NCI-H1436 treated with DMSO at 0.1 percent for 48 hours (cell line): Measurements from ENCODE around the gene CA10.

Experiments
- DNase-seq: peaks from one replicate; lab custom pipeline; 2025; lab: John Stamatoyannopoulos, UW

CA10 gene

GRCh38 chr17:51765282-51766135 lies 393.0 kb downstream of the CA10 start:
- no peak for DNase-seq

- DNase-seq: peak; percentile 38
These were observed 394.0 kb downstream of the CA10 start for GRCh38 chr17:51764387-51764971.

DNA sequence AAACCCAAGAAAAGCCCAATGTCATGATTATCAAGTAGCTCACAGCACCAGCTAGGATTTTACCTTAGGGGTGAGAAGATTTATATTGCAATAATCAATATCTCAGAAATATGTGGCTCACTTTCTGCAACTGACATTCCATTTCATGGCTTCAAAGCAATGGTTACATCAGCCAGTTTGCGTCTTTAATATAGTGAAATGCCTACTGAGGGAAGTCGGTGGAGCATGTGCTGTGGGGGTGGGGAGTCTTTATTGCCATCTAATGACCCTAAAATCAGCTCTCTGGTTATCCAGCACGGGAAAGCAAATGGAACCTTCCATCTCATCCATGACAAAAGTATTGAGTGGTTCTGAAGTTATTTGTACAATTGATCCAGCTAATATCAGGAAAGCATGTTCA lies 395.5 kb downstream of the CA10 start:
- DNase-seq: no peak

DNA sequence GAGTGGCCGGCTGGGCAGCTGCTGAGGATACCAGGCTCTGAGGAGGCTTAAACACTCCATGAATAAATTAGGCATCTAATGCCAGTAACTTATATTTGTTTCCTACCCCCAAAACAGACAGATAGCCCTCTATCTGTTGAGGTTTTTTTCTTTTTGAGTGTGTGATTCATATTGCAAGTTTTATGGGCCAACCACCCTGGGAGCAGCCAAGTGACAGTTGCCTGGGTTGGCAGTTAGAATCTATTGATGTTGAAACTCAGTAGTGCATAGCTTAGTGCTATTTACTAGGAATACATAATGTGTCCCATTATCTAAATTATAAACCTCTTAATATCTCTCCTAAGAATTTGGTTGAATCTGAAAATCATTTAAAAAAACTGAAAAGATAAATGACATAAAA lies 397.4 kb downstream of the CA10 start:
- DNase-seq: no peak

DNA sequence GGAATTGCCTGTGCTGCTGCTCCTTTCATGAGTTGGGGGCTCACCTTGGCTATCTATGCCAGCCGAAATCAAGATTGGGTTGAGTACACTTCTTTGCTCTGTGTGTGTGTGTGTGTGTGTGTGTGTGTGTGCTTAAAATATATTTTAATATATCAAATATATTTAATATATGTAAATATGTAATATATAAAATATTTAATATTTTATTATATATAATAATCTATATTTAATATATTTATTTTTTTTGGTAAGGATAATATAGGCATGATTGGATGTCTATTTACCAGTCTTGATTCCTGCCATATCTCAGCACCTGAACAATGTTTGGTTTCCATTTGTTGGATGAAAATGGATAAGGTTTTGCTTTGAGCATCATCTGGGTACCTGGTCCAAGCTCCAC lies 399.3 kb downstream of the CA10 start:
- DNase-seq: no peak

GRCh38 chr17:51751072-51751471 lies 407.4 kb downstream of the CA10 start:
- DNase-seq: no peak

- DNase-seq: no peak
These were observed 409.5 kb downstream of the CA10 start for GRCh38 chr17:51748749-51749604.

DNA sequence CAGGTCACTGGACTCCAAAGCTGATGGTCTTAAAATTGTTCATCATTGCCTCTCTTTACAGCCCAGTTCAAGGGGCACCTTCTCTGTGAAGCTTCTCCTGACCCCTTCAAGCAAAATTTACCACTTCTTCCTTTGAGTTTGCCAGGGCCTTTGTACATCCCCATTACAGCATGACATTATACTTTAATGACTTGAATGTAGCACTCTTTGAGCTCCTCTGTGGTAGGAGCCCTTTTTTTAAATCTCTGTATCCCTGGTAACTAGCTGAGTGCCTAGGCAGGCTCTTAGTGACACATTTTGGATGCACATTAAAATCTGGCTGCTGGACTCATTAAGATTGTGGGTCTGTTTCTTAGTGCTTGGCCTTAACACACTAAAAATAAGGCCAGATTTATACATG lies 412.1 kb downstream of the CA10 start:
- DNase-seq: peak; percentile 78

GRCh38 chr17:51745993-51746392 lies 412.5 kb downstream of the CA10 start:
- DNase-seq: no peak

GRCh38 chr17:51743477-51743876 lies 415.0 kb downstream of the CA10 start:
- no peak for DNase-seq

DNA sequence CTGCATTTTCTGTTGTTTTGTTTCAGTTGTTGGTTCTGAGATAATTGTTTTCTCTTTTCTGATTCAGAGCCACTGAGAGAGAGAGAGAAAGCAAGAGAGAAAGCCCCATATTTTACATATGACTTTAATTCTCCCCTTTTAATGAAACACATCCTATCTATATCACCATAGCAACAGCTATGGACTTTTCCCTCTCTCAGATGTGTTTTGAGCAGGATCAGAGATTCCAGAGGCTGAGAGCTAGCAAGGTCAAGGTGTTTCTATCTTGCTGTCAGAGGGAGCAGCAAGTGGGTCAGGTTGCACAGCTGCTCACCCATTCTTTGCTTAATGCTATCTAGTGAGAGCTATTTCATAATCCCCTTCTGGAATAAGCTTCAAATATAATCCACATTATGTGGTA lies 415.9 kb downstream of the CA10 start:
- no peak for DNase-seq

DNA sequence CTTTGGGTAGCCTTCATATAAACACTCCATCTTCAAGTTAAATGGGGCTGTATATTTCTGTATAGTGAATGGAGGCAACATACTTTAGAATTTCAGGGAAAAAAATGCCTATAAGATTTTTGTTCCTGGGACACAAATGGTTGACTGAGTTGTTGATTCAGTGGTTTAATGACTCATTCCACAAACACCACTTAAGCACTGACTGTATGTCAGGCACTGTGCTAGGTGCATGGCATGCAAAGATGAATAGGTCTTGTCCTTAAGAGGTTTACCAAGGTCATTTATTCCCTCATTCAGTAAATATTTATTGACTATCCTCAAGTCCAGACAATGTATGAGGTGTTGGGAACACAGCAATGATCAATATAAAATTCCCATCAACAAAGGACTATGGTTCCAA lies 417.1 kb downstream of the CA10 start:
- no peak for DNase-seq

GRCh38 chr17:51740531-51740930 lies 418.0 kb downstream of the CA10 start:
- no peak for DNase-seq

- DNase-seq: peak; percentile 96
These were observed 419.1 kb downstream of the CA10 start for GRCh38 chr17:51739245-51739886.

DNA sequence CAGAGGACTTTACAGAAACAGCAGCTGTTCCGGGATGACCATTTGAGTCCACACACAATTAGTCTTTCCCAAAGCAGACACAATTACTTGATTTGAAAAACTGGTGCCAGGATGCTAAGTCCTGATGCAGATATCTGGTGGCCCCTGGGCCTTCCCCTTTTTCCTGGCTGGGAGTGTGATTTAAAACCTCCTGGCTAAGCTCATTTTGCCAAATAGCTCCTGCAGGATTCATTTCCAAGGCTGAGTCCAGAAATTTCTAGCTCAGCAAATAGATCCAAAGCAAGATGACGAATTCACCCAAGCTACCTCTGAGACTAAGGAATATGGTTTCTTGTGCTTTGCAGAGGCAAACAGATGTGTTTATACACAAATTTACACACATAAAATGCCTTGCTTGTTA lies 422.2 kb downstream of the CA10 start:
- no peak for DNase-seq

DNA sequence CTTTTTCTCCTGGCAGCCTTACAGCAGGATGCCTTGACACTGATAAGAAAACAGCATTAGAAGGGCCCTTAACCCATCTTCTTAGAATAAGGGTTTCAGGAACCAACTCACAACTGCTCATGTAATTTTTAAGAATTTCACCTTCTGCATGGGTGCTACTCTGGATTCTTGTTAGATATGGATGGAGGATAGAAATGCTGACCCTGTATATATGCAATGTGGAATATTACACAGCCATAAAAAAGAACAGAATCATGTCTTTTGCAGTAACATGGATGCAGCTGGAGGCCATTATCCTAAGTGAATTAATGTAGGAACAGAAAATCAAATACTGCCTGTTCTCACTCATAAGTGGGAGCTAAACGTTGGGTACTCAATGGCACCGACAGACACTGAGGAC lies 423.5 kb downstream of the CA10 start:
- no peak for DNase-seq

DNA sequence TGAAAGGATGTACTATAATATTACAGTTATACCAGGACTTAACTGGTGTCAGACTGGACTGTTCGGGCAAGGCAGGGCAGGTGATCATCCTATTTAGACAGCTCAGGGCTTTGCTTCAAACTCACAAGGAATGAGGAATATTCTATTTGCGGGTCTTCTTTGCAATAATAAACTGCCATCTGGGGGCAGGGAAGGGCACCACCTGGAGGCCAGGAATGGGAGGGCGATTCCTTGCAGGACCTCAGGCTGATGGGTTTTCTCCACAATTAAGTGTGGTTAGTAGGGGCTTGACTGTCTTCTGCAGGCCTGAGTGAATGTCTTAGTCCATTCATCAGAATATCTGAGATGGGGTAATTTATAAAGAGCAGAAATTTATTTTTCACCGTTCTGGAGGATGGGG lies 424.1 kb downstream of the CA10 start:
- no peak for DNase-seq

GRCh38 chr17:51733166-51733565 lies 425.3 kb downstream of the CA10 start:
- no peak for DNase-seq

- DNase-seq: no peak
These were observed 426.4 kb downstream of the CA10 start for GRCh38 chr17:51731941-51732722.

DNA sequence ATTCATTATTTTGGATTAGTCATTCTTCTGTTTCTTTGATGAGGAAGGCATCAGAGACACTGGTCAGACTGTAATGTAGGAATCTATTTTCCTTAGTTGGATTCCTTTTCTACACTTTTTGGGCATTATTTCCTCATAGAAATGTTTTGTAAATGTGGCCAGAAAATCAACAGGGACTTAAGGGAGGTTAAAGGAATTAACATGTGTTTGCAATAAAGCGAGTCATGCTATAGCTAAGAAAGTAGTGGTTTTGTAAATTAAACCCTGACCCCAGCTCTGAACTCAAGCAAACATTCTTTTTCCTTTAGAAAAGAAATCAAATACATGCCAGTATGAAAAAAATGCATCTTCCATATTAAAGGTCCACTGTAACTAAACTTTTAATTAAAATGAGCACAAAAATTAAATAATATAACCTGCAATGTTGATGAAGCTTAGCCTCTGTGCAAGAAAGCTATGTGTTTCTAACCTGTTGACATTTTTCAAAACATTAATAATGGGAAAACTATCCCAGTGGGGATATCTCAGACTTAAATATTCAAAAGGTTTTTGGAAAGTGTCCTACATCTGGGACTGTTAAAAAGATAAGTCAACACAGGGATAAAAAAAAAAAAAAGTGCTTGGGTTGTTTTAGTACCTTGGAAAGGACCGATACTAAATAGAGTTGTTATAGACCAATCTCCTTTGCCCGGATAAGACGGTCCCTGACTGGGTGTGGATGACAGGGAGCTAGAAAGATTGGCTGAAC lies 428.0 kb downstream of the CA10 start:
- DNase-seq: no peak

DNA sequence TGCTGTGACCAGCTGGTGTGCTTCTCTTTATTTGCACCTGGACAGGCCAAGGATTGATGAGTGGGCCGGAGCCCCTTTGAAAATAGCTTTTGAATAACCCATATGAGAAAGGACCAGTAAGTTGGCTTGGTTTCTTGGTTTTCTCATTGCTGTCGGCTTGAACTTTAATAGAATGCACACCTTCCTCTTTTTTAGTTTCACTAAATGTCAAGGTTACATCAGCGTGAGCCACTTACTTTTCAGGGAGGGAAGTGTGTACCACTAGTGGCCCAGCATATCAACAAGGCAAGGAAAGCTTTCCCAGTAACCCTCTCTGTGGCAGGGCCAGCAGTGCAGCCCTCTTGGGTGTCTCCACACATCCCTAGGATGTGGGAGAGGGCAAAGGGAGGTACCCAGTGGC lies 433.3 kb downstream of the CA10 start:
- DNase-seq: no peak
